HUDEP-2 (cell line): ENCODE results near the gene PLXDC2.

ENCODE experiments used
- DNase-seq, 76 experiments: peaks; one replicate each; lab custom pipeline; 2025; ENCODE audit not compliant: unreplicated experiment in 76 of 76; lab: John Stamatoyannopoulos, UW

PLXDC2 gene

GRCh38 chr10:19848226-19848985 is 32.2 kb downstream of the PLXDC2 start:
- DNase-seq, result no peak

- no peak for DNase-seq
These were observed 37.6 kb downstream of the PLXDC2 start for GRCh38 chr10:19853831-19854230.

- no peak for DNase-seq
These were observed 41.6 kb downstream of the PLXDC2 start for GRCh38 chr10:19857876-19858275.

- DNase-seq, result no peak
These were observed 43.9 kb downstream of the PLXDC2 start for GRCh38 chr10:19860107-19860506.

- DNase-seq, result no peak
These were observed 46.7 kb downstream of the PLXDC2 start for GRCh38 chr10:19862811-19863515.

GRCh38 chr10:19865676-19866075 is 49.4 kb downstream of the PLXDC2 start:
- DNase-seq, result no peak

- no peak for DNase-seq
These were observed 53.1 kb downstream of the PLXDC2 start for GRCh38 chr10:19869370-19869769.

- DNase-seq, result no peak
These were observed 56.5 kb downstream of the PLXDC2 start for GRCh38 chr10:19872504-19873271.

GRCh38 chr10:19874190-19874589 is 58.0 kb downstream of the PLXDC2 start:
- DNase-seq, result no peak

GRCh38 chr10:19874791-19875190 is 58.6 kb downstream of the PLXDC2 start:
- no peak for DNase-seq

GRCh38 chr10:19876570-19876969 is 60.3 kb downstream of the PLXDC2 start:
- DNase-seq, result no peak

- DNase-seq, result no peak
These were observed 61.4 kb downstream of the PLXDC2 start for GRCh38 chr10:19877466-19878255.

GRCh38 chr10:19882621-19883020 is 66.4 kb downstream of the PLXDC2 start:
- DNase-seq, result no peak

GRCh38 chr10:19888061-19888660 is 71.9 kb downstream of the PLXDC2 start:
- no peak for DNase-seq

- no peak for DNase-seq
These were observed 73.0 kb downstream of the PLXDC2 start for GRCh38 chr10:19889256-19889655.

GRCh38 chr10:19891429-19891828 is 75.2 kb downstream of the PLXDC2 start:
- no peak for DNase-seq

GRCh38 chr10:19892270-19892669 is 76.0 kb downstream of the PLXDC2 start:
- no peak for DNase-seq

- no peak for DNase-seq
These were observed 76.4 kb downstream of the PLXDC2 start for GRCh38 chr10:19892677-19893076.

GRCh38 chr10:19895500-19895899 is 79.3 kb downstream of the PLXDC2 start:
- no peak for DNase-seq

GRCh38 chr10:19902456-19902855 is 86.2 kb downstream of the PLXDC2 start:
- no peak for DNase-seq
